Central memory CD8-positive, alpha-beta T cell (primary cell): ENCODE data around the gene ERMP1.
"Not testable (repeated sequence)": the region's sequence is repeated elsewhere in the genome, so short reads cannot be mapped to it uniquely, and the experiment has no call there.

Experiments
- ATAC-seq: fragments of 150-1000 bp; cut with Tn5 transposase; replicated peaks from 2 replicates; pipeline ENCODE4 v1.10.0; 2022; ENCODE audit warnings: mild to moderate bottlenecking, moderate FRiP score, moderate number of reproducible peaks; ENCODE audit not compliant: poor library complexity, severe bottlenecking; ENCODE audit errors: extremely low read depth
- DNase-seq, 2 donors: peaks; one replicate each; pipeline ENCODE4 v3.0.0; 2021; ENCODE audit warnings: low spot score in 2 of 2
- H3K27ac Mint-ChIP-seq: one replicate; pipeline ENCODE4 v1.8.0; 2022; ENCODE audit warnings: low read depth, mild to moderate bottlenecking, moderate library complexity, mixed read lengths
- H3K27me3 Mint-ChIP-seq: one replicate; pipeline ENCODE4 v1.8.0; 2022; ENCODE audit warnings: mixed read lengths
- H3K36me3 Mint-ChIP-seq: one replicate; pipeline ENCODE4 v1.8.0; 2022; ENCODE audit warnings: mild to moderate bottlenecking, moderate library complexity, mixed read lengths; ENCODE audit not compliant: insufficient read depth
- H3K4me1 Mint-ChIP-seq: one replicate; pipeline ENCODE4 v1.8.0; 2022; ENCODE audit warnings: mixed read lengths
- H3K4me3 Mint-ChIP-seq: one replicate; pipeline ENCODE4 v1.8.0; 2022; ENCODE audit warnings: mild to moderate bottlenecking, moderate library complexity, mixed read lengths
- H3K9me3 Mint-ChIP-seq: one replicate; pipeline ENCODE4 v1.8.0; 2022; ENCODE audit warnings: mixed read lengths

ERMP1 gene

GRCh38 chr9:5832538-5833529 is at the start of gene ERMP1:
Gene ERMP1, minus strand, starts transcription at chr9:5833117. Its CDS starts 90 bp downstream, at chr9:5833027.
- H3K27me3 Mint-ChIP-seq: no peaks in the 10 kb centered on the region
- peak within 1 kb of the TSS; percentile 94 for H3K4me3 Mint-ChIP-seq
- DNase-seq: peak; percentile 86 to 92
- H3K4me1 Mint-ChIP-seq: peaks cover 34% of the 10 kb centered on the region
- ATAC-seq: peak; percentile 93
- H3K27ac Mint-ChIP-seq: peak within 1 kb of the TSS; percentile 67
- H3K36me3 Mint-ChIP-seq: peaks cover 9% of the 10 kb centered on the region
- H3K9me3 Mint-ChIP-seq: no peaks in the 10 kb centered on the region

GRCh38 chr9:5882244-5883012 is 49.5 kb upstream of the ERMP1 start:
- H3K9me3 Mint-ChIP-seq, DNase-seq, H3K4me1 Mint-ChIP-seq, H3K27ac Mint-ChIP-seq, ATAC-seq, H3K4me3 Mint-ChIP-seq, H3K36me3 Mint-ChIP-seq, H3K27me3 Mint-ChIP-seq: not testable (repeated sequence)

- ATAC-seq (no peak), DNase-seq (no peak)
- H3K27me3 Mint-ChIP-seq: no peaks in the 10 kb centered on the region
- H3K4me1 Mint-ChIP-seq: peaks cover 6% of the 10 kb centered on the region
- H3K9me3 Mint-ChIP-seq: no peaks in the 10 kb centered on the region
- H3K4me3 Mint-ChIP-seq: no peak overlapping the region
- H3K36me3 Mint-ChIP-seq: no peaks in the 10 kb centered on the region
- H3K27ac Mint-ChIP-seq: no peak overlapping the region
Measured at GRCh38 chr9:5879419-5880181, 46.7 kb upstream of the ERMP1 start.

- ATAC-seq: no peak
- Mint-ChIP-seq H3K27me3 (no peaks in the 10 kb centered on the region), H3K4me3 (no peak overlapping the region), H3K4me1 (peaks cover 6% of the 10 kb centered on the region), H3K27ac (no peak overlapping the region), H3K9me3 (no peaks in the 10 kb centered on the region), H3K36me3 (peaks cover 1% of the 10 kb centered on the region)
- no peak for DNase-seq
Measured at GRCh38 chr9:5876711-5877110, 43.8 kb upstream of the ERMP1 start.

GRCh38 chr9:5876026-5876425 is 43.1 kb upstream of the ERMP1 start:
- no peak overlapping the region for H3K27ac Mint-ChIP-seq
- peaks cover 6% of the 10 kb centered on the region for H3K4me1 Mint-ChIP-seq
- ATAC-seq (no peak), DNase-seq (no peak)
- H3K4me3 Mint-ChIP-seq: no peak overlapping the region
- H3K36me3 Mint-ChIP-seq: peaks cover 1% of the 10 kb centered on the region
- H3K27me3 Mint-ChIP-seq: no peaks in the 10 kb centered on the region
- H3K9me3 Mint-ChIP-seq: no peaks in the 10 kb centered on the region

- no peak for DNase-seq
- no peaks in the 10 kb centered on the region for H3K9me3 Mint-ChIP-seq
- no peak for ATAC-seq
- H3K27ac Mint-ChIP-seq: peak overlapping the region; percentile 85
- H3K36me3 Mint-ChIP-seq: peaks cover 1% of the 10 kb centered on the region
- H3K4me3 Mint-ChIP-seq: no peak overlapping the region
- no peaks in the 10 kb centered on the region for H3K27me3 Mint-ChIP-seq
- peaks cover 6% of the 10 kb centered on the region for H3K4me1 Mint-ChIP-seq
Measured at GRCh38 chr9:5874048-5874447, 41.1 kb upstream of the ERMP1 start.

GRCh38 chr9:5873439-5873838 is 40.5 kb upstream of the ERMP1 start:
- ATAC-seq (no peak), DNase-seq (no peak)
- no peaks in the 10 kb centered on the region for H3K27me3 Mint-ChIP-seq
- H3K9me3 Mint-ChIP-seq: no peaks in the 10 kb centered on the region
- peaks cover 1% of the 10 kb centered on the region for H3K36me3 Mint-ChIP-seq
- H3K4me1 Mint-ChIP-seq: peaks cover 6% of the 10 kb centered on the region
- no peak overlapping the region for H3K4me3 Mint-ChIP-seq
- H3K27ac Mint-ChIP-seq: peak overlapping the region; percentile 85

GRCh38 chr9:5872511-5872910 is 39.6 kb upstream of the ERMP1 start:
- no peaks in the 10 kb centered on the region for H3K9me3 Mint-ChIP-seq
- ATAC-seq (no peak), DNase-seq (no peak)
- H3K36me3 Mint-ChIP-seq: peaks cover 4% of the 10 kb centered on the region
- H3K4me1 Mint-ChIP-seq: peaks cover 6% of the 10 kb centered on the region
- no peaks in the 10 kb centered on the region for H3K27me3 Mint-ChIP-seq
- no peak overlapping the region for H3K4me3 Mint-ChIP-seq
- peak overlapping the region; percentile 44 for H3K27ac Mint-ChIP-seq

- Mint-ChIP-seq H3K9me3 (no peaks in the 10 kb centered on the region), H3K27ac (peak overlapping the region; percentile 53), H3K4me3 (no peak overlapping the region), H3K27me3 (no peaks in the 10 kb centered on the region), H3K36me3 (peaks cover 4% of the 10 kb centered on the region), H3K4me1 (peaks cover 6% of the 10 kb centered on the region)
- ATAC-seq (no peak), DNase-seq (no peak)
Measured at GRCh38 chr9:5871785-5872184, 38.9 kb upstream of the ERMP1 start.

- H3K4me1 Mint-ChIP-seq: peaks cover 6% of the 10 kb centered on the region
- H3K27ac Mint-ChIP-seq: no peak overlapping the region
- H3K9me3 Mint-ChIP-seq: no peaks in the 10 kb centered on the region
- H3K4me3 Mint-ChIP-seq: no peak overlapping the region
- peaks cover 4% of the 10 kb centered on the region for H3K36me3 Mint-ChIP-seq
- H3K27me3 Mint-ChIP-seq: no peaks in the 10 kb centered on the region
- DNase-seq (no peak), ATAC-seq (no peak)
Measured at GRCh38 chr9:5870691-5871090, 37.8 kb upstream of the ERMP1 start.

GRCh38 chr9:5870020-5870339 is 37.1 kb upstream of the ERMP1 start:
- no peak overlapping the region for H3K27ac Mint-ChIP-seq
- DNase-seq (no peak), ATAC-seq (no peak)
- no peaks in the 10 kb centered on the region for H3K9me3 Mint-ChIP-seq
- peaks cover 2% of the 10 kb centered on the region for H3K4me1 Mint-ChIP-seq
- H3K4me3 Mint-ChIP-seq: no peak overlapping the region
- no peaks in the 10 kb centered on the region for H3K27me3 Mint-ChIP-seq
- H3K36me3 Mint-ChIP-seq: peaks cover 4% of the 10 kb centered on the region

- peaks cover 4% of the 10 kb centered on the region for H3K36me3 Mint-ChIP-seq
- H3K9me3 Mint-ChIP-seq: no peaks in the 10 kb centered on the region
- ATAC-seq (no peak), DNase-seq (no peak)
- H3K27ac Mint-ChIP-seq: no peak overlapping the region
- no peak overlapping the region for H3K4me3 Mint-ChIP-seq
- H3K27me3 Mint-ChIP-seq: no peaks in the 10 kb centered on the region
- no peaks in the 10 kb centered on the region for H3K4me1 Mint-ChIP-seq
Measured at GRCh38 chr9:5869315-5870019, 36.5 kb upstream of the ERMP1 start.
